ENCODE results near the gene RBBP9.
"Not testable (repeated sequence)": the region's sequence is repeated elsewhere in the genome, so short reads cannot be mapped to it uniquely, and the experiment has no call there.

The RBBP9 gene

GRCh38 chr20:18506744-18507143, 9.7 kb upstream of the RBBP9 start:
- no peak for DNase-seq (ENCODE audit: low read depth in 4 of 4, low spot score in 1 of 4)

GRCh38 chr20:18504479-18505060, 7.5 kb upstream of the RBBP9 start:
- no peak for DNase-seq (ENCODE audit: low read depth in 4 of 4, low spot score in 1 of 4)

- DNase-seq (ENCODE audit: low read depth in 4 of 4, low spot score in 1 of 4), result not testable (repeated sequence)
These were observed 4.6 kb upstream of the RBBP9 start for GRCh38 chr20:18501672-18502071.

- DNase-seq (ENCODE audit: low read depth in 4 of 4, low spot score in 1 of 4), result no peak
These were observed 578 bp upstream of the RBBP9 start for GRCh38 chr20:18497603-18498002.

- DNase-seq (ENCODE audit: low read depth in 4 of 4, low spot score in 1 of 4), result no peak
These were observed 983 bp downstream of the RBBP9 start for GRCh38 chr20:18496042-18496441.

- no peak for DNase-seq (ENCODE audit: low read depth in 4 of 4, low spot score in 1 of 4)
These were observed 8.7 kb downstream of the RBBP9 start for GRCh38 chr20:18488301-18488700.

GRCh38 chr20:18481596-18481995, 15.4 kb downstream of the RBBP9 start:
- DNase-seq (ENCODE audit: low read depth in 4 of 4, low spot score in 1 of 4), result no peak

- no peak for DNase-seq (ENCODE audit: low read depth in 4 of 4, low spot score in 1 of 4)
These were observed 19.2 kb downstream of the RBBP9 start for GRCh38 chr20:18477821-18478220.

- no peak for DNase-seq (ENCODE audit: low read depth in 4 of 4, low spot score in 1 of 4)
These were observed 19.8 kb downstream of the RBBP9 start for GRCh38 chr20:18477218-18477617.

GRCh38 chr20:18466894-18467730, 29.9 kb downstream of the RBBP9 start, which contains the start of the genes DZANK1 and POLR3F:
Gene DZANK1, minus strand, starts transcription at chr20:18467030. Its CDS starts 1,672 bp downstream, at chr20:18465358.
Gene POLR3F, plus strand, starts transcription at chr20:18467390. Its CDS starts 117 bp downstream, at chr20:18467507.
- DNase-seq (ENCODE audit: low read depth in 4 of 4, low spot score in 1 of 4), result peak; percentile 81 to 94 (median 85)

GRCh38 chr20:18466574-18466893, 30.5 kb downstream of the RBBP9 start:
- no peak for DNase-seq (ENCODE audit: low read depth in 4 of 4, low spot score in 1 of 4)

GRCh38 chr20:18465536-18466200, 31.4 kb downstream of the RBBP9 start:
- DNase-seq (ENCODE audit: low read depth in 4 of 4, low spot score in 1 of 4), result no peak

GRCh38 chr20:18456600-18456999, 40.4 kb downstream of the RBBP9 start:
- no peak for DNase-seq (ENCODE audit: low read depth in 4 of 4, low spot score in 1 of 4)

- no peak for DNase-seq (ENCODE audit: low read depth in 4 of 4, low spot score in 1 of 4)
These were observed 53.1 kb downstream of the RBBP9 start for GRCh38 chr20:18443886-18444285.

- DNase-seq (ENCODE audit: low read depth in 4 of 4, low spot score in 1 of 4), result no peak
These were observed 56.6 kb downstream of the RBBP9 start for GRCh38 chr20:18440403-18440802.

GRCh38 chr20:18436847-18437246, 60.2 kb downstream of the RBBP9 start:
- DNase-seq (ENCODE audit: low read depth in 4 of 4, low spot score in 1 of 4), result no peak
